HG02884 (cell line): ENCODE results near the gene AGRP.
"Not testable (repeated sequence)": the region's sequence is repeated elsewhere in the genome, so short reads cannot be mapped to it uniquely, and the experiment has no call there.

ENCODE experiments used
- ATAC-seq: cut with Tn5 transposase; IDR thresholded peaks from one replicate; pipeline ENCODE4 v1.9.1; 2021; ENCODE audit warnings: mild to moderate bottlenecking, moderate library complexity; ENCODE audit not compliant: unreplicated experiment

Gene AGRP

DNA sequence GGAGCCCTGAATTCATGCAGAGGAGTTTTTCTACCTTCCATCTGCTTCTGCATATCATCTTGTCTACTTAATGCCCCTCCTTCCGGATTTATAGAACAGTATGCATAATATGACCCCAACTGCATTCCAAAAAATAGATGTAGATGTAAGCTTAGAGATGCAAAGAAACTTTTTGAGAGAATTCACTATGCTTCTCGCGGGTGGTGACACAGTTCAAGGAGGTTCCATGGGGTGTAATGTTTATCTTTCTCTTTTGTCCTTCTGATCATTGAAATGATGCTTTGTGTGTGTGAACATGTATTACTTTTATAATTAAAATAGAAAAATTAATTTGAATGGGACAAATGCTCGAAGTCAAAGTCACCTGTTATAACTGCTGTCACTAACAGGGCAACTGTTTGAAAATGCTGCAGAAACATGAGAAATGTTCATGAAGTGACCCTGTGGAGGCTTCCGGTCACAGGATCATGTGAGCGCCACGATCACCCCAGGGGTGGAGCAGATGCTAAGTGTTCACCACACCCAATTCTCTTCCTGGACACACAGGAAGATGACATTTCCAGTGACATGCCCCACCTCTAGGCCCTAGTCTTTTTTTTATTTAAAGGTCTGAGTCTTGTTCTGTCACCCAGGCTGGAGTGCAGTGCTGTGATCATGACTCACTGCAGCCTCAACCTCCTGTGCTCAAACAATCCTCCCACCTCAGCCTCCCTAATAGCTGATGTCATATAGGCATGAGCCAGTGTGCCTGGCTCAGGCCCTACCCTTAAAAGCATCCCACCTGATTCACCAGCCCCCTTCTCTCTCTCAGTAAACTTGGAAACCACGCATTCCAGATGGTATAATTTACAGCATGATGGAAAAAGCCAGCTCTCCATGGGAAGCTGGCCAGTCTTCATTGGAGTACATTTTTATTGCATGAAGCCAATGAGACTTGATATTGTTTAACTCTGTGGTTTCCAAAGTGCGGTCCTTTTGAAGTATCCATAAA, 21.0 kb upstream of the AGRP start:
- no peak for ATAC-seq

GRCh38 chr16:67499106-67499505, 15.8 kb upstream of the AGRP start:
- ATAC-seq = no peak

DNA sequence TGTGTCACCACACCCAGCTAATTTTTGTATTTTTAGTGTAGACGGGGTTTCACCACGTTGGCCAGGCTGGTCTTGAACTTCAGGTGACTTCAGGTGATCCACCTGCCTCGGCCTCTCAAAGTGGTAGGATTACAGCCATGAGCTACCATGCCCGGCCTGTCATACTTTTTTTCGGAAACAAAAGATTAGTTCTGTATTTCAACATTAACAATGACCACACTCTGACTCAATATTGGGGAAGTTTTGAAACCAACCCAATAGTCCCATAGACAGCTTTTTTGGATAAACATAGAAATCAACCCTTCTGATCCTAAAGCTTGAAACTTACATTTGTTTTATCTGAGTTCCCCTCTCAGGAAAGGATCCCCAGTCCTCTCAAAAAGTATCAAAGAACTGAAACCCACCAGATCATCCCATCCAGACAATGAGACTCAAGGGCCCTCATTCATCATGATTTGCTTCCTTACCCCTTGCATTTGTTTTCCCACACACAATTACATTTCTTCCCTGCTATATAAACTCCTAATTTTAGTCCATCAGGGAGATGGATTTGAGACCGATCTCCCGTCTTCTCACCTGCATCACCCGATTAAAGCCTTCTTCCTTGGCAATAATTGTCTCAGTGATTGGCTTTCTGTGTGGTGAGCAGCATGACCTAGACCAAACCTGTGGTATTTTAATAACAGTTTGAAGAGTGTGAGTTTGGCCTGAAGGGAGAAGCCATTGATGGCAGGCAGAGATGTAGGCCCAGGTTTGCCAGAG, 7.2 kb upstream of the AGRP start:
- ATAC-seq = no peak

GRCh38 chr16:67489401-67490083, 6.2 kb upstream of the AGRP start:
- no peak for ATAC-seq

DNA sequence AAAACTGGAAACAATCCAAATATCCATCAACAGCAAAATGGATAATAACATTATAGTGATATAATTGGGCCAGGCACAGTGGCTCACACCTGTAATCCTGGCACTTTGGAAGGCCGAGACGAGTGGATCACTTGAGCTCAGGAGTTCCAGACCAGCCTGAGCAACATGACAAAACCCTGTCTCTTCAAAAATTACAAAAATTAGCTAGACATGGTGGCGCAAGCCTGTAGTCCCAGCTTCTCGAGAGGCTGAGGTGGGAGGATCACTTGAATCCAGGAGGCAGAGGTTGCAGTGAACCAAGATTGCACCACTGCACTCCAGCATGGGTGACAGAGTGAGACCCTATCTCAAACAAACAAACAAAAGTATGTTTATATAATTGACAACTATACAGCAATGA, 4.2 kb upstream of the AGRP start:
- ATAC-seq = not testable (repeated sequence)

GRCh38 chr16:67486805-67487204, 3.5 kb upstream of the AGRP start:
- no peak for ATAC-seq

DNA sequence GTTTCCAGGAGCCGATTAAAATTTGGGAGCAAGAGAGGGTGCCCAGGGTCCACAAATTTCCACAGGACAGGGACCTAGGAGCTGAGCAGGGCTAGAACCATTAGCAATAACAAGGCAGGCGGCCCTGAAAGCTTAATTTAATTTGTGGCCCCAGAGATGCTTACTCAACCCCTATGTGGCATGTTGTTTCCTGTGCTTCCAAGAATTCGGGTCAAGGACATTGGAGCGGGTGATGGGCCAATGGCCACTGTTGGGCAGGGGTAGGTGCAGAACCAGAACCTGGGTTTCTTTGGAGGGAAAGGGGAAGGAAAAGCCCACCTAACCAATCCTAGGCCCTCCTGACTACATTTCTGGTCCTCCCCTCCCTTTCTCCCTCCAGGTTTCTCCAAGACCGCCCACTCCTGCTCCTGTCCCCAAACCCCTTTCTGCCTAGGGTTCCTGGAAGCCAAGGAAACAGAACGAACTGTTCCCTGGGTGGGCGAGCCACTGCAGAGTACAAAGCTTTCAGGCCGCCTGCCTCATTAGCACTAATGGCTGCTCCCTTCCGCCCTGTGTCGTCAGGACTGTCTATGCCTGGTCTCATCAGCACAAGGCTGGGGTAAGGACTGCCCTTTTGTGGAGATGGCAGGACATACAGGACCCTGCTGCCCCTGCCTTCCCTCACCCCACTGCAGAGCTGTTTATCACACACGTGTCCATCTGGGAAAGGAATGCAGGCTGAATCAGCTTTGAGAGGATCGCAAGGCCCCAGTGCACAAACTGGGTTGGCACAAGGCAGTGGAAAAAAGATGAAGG, 581 bp upstream of the AGRP start:
- ATAC-seq = no peak

DNA sequence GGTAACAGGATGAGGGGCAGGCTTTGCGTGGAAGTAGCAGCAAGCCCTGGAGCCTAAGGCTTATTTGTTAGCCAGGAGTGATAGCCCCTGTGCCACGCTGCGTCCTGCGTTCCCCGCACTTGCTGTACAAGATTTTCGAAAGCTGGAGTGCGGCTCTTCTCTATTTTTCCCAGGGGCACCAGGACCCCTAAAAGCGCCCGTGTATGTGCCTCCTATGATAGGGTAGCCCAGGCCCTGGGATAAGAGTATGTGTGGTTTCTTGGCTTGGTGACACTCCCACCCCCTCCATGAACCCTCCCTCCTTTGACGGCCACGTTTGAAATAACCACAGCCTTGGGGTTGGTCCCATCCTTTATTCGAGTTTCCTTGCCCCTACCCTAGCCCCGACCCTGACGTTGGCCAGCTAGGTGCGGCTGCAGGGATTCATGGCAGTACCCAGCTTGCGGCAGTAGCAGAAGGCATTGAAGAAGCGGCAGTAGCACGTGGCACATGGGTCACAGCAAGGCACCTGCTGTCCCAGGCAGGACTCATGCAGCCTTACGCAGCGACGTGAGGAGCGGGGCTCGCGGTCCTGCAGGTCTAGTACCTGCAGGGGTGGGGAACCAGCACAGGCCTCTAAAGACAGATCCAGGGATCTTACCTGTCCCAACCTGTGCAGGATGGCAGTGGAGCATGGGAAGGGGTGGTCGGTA, 968 bp downstream of the AGRP start:
- no peak for ATAC-seq

DNA sequence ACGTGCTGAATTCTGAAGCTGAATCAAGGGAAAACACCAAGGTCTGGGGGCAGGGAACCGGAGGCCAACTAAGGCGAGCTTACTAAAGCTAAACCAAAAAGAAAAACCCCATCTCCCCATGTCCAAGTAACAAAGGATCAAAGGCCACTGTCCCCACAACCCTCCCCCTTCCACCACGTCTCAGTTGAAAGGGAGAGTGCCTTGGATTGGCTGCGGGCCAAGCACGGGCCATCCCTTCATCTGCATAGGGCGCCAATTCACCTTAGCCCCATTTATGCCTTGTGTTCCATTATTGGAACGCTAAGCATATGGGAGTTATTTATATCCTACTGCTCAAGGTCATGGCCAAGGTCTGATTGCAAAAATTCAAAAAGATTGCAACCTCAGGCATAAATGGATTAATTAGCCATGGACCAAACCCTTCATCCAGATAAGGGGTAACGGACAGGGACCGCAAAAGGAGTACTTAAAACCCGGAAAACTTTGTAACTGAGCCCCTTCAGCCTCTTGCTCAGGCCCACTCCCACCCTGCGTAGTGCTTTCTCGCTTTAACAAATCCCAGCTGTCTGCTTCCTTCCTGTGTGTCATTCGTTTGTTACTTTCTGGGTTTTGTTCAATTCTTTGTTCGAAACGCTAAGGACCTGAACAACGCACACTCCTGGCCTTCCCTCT, 1.6 kb downstream of the AGRP start:
- ATAC-seq = peak; percentile 10

DNA sequence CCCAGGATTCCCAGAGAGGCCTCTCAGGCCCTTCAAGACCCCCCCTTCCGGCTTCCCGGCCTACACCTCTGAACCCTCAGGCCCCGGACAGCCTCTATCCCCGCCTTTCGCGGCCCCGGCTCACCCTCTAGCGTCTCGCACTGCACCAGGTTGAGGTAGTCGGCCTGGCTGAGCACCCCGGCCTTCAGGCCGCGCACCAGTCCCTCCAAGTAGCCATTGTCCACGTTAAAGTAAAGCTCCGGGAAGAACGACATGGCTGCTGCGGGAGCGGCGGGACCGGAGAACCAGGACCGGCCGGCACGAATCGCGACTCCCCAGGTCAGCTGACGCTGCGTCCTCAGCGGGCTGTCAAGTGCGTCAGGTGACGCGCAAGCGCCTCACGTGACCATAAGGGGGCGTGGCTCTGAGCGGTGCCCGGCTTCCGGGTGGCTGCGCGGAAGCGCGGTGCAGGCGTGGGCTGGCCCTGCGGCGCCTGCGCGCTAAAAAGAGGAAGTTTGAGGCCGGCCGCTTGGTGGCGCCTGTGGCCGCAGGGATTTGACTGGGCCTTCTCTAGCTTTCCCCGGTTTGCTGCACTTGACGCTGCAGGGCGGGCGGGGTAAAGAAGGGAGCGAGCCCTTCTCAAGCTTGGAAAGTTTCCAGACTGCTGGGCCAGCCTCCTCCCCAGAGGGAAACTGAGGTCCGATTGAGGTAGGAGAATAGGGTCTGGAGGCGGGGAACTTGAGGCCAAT, 2.4 kb downstream of the AGRP start, which contains the start of gene ATP6V0D1:
TSS of gene ATP6V0D1 (minus strand) at position 325 of the 728 bp plus-strand sequence. CDS start at position 254, 71 bp downstream.
- peak; percentile 88 for ATAC-seq

- ATAC-seq = no peak
Observed at GRCh38 chr16:67477960-67478554, 5.3 kb downstream of the AGRP start.

DNA sequence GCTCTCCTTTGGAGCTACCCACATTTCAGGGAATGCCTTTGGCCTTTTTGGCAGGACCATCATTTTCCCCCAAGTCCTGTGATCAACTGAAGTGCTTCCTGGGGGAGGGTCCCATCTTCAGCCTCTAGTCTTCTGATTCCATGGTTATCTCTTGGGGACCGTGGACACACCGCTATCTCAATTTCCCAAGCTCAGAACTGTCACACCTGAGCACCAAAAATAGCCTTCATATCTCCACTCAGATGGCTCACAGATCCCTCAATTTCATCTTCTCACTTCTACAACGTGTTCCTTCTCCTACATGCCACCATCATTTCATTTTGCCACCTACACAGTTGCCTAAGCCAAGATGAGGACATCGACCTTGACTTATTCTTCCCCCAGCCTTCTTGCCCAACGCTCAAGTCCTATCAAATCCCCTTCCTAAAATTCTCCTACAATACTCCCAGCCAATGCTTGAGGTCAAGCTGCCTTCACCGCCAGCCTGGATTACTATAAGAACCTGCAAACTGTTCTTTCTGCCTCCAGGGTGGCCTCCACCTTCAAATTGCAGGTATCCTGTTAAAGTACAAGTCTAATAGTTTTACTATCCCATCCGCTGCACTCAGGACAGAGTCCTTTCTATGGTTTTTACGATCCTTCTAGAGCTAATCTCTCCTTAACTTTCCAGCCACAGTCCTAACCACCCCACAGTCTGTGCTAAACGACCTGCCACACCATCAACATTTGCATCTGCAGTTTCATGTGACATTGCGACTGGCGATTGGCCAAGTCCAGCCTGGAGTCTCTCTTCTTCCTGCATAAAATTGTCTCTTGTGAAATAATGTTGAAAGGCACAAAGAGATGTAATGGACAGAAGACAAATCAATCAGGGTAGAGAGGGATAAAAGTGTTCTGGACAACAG, 8.5 kb downstream of the AGRP start:
- no peak for ATAC-seq

DNA sequence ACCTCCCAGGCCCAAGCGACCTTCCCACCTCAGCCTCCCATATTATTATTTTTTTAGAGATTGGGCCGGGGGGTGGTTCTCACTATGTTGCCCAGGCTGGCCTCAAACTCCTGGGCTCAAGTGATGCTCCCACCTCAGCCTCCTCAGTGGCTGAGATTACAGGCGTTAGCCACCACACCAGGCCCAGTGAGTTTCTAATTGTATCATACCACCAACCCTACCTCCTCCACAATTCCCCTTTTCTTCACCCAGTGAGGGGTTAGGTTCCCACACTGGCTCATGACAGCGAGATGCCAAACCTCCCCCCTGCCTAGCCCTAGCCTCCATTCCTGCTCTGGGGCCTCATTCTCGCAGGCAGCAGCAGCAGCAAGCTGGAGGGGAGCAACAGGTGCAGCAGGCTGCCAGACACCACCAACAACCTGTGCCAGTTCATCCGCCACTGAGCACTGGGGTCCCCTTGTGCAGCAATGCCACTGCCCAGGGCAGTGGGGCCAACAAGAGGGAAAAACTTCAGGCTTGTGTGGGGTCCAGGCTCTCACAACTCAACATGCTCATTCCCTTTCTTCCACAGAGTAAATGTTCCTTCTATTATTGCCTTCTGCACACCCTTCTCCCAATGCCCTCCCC, 11.5 kb downstream of the AGRP start:
- no peak for ATAC-seq

DNA sequence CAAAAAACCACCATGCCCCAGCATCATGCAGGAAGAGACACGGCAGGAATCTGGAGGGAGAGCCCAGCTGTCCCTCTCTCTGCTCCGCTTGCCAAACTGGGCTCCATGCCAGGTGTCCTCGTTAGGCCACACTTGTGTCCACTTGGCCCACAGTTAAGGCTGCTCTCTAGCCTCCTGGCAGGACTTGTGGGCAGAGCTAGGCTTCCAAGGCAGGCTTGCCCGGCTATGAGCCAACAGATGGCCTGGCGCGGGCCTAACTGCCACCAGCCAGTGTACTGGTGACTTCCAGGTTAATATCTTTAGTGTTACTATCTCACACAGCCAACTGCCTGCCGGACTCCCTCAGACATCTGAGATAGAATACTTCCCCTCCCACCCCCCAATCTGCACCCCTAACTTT, 13.0 kb downstream of the AGRP start:
- ATAC-seq = no peak

DNA sequence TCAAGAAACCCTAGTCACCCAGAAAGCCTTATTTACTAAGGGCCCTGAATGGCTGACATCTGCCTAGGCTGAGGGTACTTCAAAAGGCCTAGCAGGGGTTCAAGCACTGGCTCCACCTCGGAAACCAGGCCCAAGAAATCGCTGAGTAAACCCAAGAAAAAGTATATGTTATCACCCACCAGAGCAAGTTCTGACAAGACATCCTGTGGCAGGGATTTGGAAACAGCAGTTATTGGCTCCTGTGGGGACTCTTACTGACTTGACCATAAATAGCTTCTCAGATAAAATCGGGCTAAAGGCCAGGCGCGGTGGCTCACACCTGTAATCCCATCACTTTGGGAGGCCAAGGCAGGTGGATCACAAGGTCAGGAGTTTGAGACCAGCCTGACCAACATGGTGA, 14.6 kb downstream of the AGRP start:
- ATAC-seq = no peak

DNA sequence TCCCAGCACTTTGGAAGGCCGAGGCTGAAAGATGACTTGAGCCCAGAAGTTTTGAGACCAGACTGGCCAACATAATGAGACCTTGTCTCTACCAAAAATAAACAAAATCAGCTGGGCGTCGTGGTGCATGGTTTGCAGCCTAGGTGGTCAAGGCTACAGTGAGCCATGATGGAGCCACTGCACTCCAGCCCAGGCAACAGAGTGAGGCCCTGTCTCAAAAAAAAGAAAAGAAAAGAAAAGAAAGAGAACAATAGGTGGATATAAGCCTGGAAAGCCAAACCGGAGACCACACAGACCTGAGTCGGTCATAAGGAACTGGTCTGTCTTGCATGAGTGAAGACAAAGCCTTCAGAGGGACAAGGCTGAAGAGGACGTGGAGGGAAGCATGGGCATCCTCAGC, 16.8 kb downstream of the AGRP start:
- no peak for ATAC-seq

- ATAC-seq = no peak
Observed at GRCh38 chr16:67464565-67464964, 18.8 kb downstream of the AGRP start.
